ENCODE data around the gene MAPK8IP2.
A peak's percentile ranks its signal among the peaks of the same experiment; 100 is the strongest.

The MAPK8IP2 gene

DNA sequence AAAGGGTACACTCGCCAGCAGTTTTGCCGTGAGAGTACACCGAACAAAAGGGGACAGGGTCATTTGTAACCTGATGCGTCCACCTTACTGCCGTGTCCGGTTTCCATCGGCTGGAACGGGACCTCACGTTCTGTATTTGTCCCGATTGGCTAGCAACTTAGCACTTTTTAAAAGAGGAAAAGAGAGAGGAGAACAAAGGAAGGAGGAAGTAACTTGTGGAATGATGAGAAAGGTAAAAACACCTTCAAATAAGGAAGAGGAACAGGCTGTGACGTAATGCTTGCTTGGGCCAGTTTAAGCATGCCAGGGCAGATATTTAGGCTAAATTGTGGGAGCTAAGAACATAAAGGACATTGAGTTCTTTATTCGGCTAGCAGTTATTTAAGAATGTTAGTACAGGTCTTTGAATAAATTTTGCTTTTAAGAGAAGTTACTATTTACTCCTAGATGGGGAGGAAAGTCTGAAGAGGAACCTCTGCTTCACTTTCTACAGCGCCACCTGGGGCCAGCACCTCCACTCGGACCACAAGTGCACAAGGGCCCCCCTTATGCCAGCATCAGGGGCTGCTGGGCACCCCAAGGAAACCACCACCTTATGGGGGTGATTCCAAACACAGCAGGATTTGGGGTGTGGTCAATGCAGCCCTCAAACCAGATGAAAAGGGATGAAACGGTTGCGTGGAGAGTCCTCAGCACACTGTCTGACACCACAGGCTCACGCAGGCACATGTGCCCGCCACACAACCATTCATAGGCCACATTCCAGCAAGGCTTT lies 21.5 kb downstream of the MAPK8IP2 start:
- no peak overlapping the region for H3K9ac ChIP-seq (ENCODE audit: low read depth, low read length)
- no peak overlapping the region for H3K27ac ChIP-seq (ENCODE audit: low read depth, low read length)
- H3K36me3 ChIP-seq (ENCODE audit: insufficient read depth, low read length) = no peaks in the 10 kb centered on the region
- H3K4me3 ChIP-seq (ENCODE audit: low read length) = 0 out of 2 replicates have a peak overlapping the region, but pooled peaks have one; percentile 11
- WGBS = 58% methylated on average over 18 of the region's 18 CpGs
- H3K27me3 ChIP-seq (ENCODE audit: insufficient read depth, low read length) = peaks cover 4% of the 10 kb centered on the region; the same call in 1 of the 2 replicates
- H3K4me1 ChIP-seq (ENCODE audit: insufficient read depth, low read length) = peaks cover 4% of the 10 kb centered on the region
- no peaks in the 10 kb centered on the region for H3K9me3 ChIP-seq (ENCODE audit: insufficient read depth, low read depth, low read length)

DNA sequence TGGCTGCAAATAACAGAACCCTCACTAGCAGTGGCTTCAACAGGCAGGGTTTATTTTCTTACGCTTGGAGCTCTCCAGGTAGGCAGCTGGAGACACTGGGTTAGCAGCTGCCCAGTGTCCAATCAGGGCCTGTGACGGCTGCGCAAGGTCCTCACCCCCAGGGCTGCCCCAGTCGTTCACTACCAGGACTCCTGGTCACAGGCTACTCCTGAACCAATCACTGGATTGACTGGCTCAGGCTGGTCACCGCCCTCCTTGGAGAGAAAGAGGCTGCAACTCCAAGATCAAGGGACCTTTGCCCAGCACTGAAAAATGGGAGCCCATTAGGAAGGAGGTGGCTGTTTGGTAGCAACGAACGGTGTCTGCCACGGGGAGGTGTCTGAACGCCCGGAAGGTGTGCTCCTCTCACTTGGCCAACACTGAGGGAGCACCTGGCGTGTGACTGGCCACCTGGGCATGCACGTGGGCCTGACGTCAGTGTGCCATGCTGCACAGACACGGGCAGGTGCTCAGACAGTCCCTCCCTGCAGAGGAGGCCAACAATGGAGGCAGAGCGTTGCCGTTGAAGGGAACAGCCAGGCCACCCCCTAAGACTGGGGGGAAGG lies 22.2 kb downstream of the MAPK8IP2 start:
- Histone ChIP-seq H3K36me3 (ENCODE audit: insufficient read depth, low read length) (no peaks in the 10 kb centered on the region), H3K4me1 (ENCODE audit: insufficient read depth, low read length) (peaks cover 4% of the 10 kb centered on the region), H3K4me3 (ENCODE audit: low read length) (no peak overlapping the region), H3K27ac (ENCODE audit: low read depth, low read length) (no peak overlapping the region), H3K9ac (ENCODE audit: low read depth, low read length) (no peak overlapping the region), H3K9me3 (ENCODE audit: insufficient read depth, low read depth, low read length) (no peaks in the 10 kb centered on the region), H3K27me3 (ENCODE audit: insufficient read depth, low read length) (peaks cover 4% of the 10 kb centered on the region; the same call in 1 of the 2 replicates)
- 86% methylated on average over 16 of the region's 16 CpGs for WGBS

DNA sequence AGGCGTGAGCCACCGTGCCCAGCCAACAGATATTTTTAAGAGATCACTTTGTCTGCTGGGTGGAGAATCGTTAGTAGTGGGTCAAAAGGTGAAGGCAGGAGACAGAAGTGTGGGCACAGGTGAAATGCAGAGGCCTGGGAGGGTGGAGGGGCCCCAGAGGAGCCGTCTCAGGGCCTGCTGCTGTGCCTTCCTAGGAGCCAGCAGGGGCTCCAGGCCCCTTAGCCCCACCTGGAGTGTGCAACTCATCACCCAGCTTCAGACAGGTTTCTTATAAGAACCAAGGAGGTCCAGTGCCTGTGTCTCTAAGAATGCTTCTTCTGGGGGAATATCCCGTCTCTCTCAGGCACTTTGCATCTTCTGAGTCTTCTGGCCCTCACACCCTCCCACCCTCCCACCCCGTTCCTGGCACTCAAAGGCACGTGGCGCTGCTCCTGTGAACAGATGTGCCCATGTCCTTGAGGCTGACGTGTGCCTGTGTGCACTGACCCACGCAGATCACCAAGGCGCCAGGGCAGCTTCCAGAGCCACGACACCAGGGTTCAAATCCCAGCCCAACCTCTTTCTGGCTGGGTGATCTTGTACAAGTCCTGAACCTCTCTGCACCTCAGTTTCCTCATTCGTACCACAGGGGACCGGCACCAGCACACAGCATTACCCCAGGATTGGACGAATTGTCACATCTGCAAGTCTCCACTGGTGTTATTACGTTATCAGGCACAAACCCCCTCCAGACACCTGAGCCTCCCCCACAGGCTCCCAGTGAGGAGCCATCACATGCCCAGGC lies 23.9 kb downstream of the MAPK8IP2 start:
- Histone ChIP-seq H3K36me3 (ENCODE audit: insufficient read depth, low read length) (no peaks in the 10 kb centered on the region), H3K9me3 (ENCODE audit: insufficient read depth, low read depth, low read length) (no peaks in the 10 kb centered on the region), H3K27me3 (ENCODE audit: insufficient read depth, low read length) (peaks cover 12% of the 10 kb centered on the region), H3K4me3 (ENCODE audit: low read length) (no peak overlapping the region), H3K4me1 (ENCODE audit: insufficient read depth, low read length) (peaks cover 8% of the 10 kb centered on the region), H3K27ac (ENCODE audit: low read depth, low read length) (no peak overlapping the region), H3K9ac (ENCODE audit: low read depth, low read length) (no peak overlapping the region)
- 92% methylated on average over 16 of the region's 16 CpGs for WGBS

DNA sequence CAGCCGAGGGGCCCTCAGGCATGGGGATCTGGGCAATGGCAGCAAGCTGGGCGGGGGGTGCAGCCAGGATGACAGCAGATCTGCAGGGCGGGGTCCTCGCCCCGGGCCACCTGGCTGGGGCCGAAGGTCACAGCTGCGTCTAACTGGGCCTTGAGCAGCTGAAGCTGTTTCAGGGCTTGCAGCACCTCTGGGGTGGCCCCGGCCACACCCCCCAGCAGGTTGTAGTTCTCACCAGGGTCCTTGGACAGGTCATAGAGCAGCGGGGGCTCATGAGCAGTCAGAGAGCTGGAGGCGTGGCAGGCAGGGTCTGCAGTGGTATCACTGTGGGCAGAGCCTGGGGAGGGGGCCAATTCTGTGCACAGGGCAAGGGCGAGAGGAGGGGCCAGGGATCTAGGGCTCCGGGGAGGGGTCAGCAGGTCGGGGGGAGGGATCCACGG lies 24.6 kb downstream of the MAPK8IP2 start:
- 91% methylated on average over 14 of the region's 14 CpGs for WGBS
- no peak overlapping the region for H3K4me3 ChIP-seq (ENCODE audit: low read length)
- H3K36me3 ChIP-seq (ENCODE audit: insufficient read depth, low read length) = no peaks in the 10 kb centered on the region

DNA sequence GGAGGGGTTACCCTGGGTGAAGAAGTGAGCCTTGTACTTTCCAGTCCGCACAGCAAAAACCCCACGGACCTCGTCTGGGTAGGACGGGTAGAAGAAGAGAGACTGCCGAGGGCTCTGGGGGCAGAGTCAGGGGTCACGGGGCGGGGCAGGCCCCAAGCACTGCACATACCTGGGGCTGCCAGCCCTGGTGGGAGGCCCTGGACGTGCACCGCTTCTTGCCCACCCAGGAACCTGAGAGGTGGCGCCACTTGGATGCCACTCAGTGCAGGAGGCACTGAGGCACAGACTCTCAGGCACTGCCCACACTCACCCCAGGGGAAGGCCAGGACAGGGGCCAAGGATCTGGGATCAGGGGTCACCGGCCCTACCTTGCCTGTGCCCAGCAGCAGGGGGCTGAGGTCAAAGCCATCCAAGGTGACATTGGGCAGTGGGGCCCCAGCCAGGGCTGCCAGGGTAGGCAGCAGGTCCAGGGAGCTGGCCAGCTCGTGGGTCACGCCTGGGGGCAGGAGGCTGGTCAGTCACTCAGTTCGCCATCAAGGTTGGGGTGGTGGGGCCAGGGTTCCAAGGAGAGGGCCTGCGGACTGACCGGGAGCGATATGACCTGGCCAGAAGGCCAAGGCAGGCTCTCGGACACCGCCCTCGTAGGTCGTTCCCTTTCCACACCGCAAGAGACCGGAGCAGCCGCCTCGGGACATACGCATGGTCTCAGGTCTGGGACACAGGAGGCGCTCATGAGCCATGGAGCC lies 25.1 kb downstream of the MAPK8IP2 start:
- Histone ChIP-seq H3K4me1 (ENCODE audit: insufficient read depth, low read length) (peaks cover 5% of the 10 kb centered on the region), H3K27me3 (ENCODE audit: insufficient read depth, low read length) (peaks cover 12% of the 10 kb centered on the region), H3K27ac (ENCODE audit: low read depth, low read length) (no peak overlapping the region), H3K9ac (ENCODE audit: low read depth, low read length) (no peak overlapping the region), H3K9me3 (ENCODE audit: insufficient read depth, low read depth, low read length) (no peaks in the 10 kb centered on the region), H3K4me3 (ENCODE audit: low read length) (no peak overlapping the region), H3K36me3 (ENCODE audit: insufficient read depth, low read length) (no peaks in the 10 kb centered on the region)
- 88% methylated on average over 27 of the region's 27 CpGs for whole genome bisulfite sequencing

More for the DNA sequence above, 24.6 kb downstream of the MAPK8IP2 start:
- Histone ChIP-seq H3K9me3 (ENCODE audit: insufficient read depth, low read depth, low read length) (no peaks in the 10 kb centered on the region), H3K4me1 (ENCODE audit: insufficient read depth, low read length) (peaks cover 8% of the 10 kb centered on the region), H3K27me3 (ENCODE audit: insufficient read depth, low read length) (peaks cover 12% of the 10 kb centered on the region), H3K9ac (ENCODE audit: low read depth, low read length) (no peak overlapping the region), H3K27ac (ENCODE audit: low read depth, low read length) (no peak overlapping the region)

DNA sequence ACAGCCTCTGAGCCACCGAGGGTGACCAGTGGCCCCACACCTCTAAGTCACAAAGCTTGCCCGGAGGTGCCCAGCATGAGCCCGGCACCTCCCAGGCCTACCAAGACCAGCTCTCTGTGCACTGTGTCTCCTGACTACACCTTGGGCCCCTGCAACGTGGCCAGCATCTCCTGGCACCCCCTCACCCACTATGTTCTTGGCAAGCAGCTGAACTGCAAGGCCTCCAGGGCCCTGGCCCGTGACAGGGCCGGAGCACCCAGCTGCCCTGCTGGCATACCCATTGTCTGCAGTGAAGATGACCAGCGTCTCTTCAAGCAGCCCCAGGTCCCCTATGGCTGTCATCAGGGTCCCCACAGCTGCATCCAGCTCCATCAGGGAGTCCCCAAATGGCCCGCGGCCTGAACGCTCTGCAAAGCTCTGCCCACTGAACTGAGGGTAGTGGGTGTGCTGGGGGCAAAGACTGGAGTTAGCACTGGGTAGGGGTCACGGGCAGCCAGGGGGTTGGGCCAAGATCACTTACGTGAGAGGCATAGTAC lies 25.8 kb downstream of the MAPK8IP2 start:
- Histone ChIP-seq H3K4me1 (ENCODE audit: insufficient read depth, low read length) (peaks cover 4% of the 10 kb centered on the region; the same call in 1 of the 2 replicates), H3K9me3 (ENCODE audit: insufficient read depth, low read depth, low read length) (no peaks in the 10 kb centered on the region), H3K27ac (ENCODE audit: low read depth, low read length) (no peak overlapping the region), H3K36me3 (ENCODE audit: insufficient read depth, low read length) (no peaks in the 10 kb centered on the region), H3K27me3 (ENCODE audit: insufficient read depth, low read length) (peaks cover 8% of the 10 kb centered on the region), H3K9ac (ENCODE audit: low read depth, low read length) (no peak overlapping the region), H3K4me3 (ENCODE audit: low read length) (no peak overlapping the region)
- WGBS = 88% methylated on average over 12 of the region's 12 CpGs

DNA sequence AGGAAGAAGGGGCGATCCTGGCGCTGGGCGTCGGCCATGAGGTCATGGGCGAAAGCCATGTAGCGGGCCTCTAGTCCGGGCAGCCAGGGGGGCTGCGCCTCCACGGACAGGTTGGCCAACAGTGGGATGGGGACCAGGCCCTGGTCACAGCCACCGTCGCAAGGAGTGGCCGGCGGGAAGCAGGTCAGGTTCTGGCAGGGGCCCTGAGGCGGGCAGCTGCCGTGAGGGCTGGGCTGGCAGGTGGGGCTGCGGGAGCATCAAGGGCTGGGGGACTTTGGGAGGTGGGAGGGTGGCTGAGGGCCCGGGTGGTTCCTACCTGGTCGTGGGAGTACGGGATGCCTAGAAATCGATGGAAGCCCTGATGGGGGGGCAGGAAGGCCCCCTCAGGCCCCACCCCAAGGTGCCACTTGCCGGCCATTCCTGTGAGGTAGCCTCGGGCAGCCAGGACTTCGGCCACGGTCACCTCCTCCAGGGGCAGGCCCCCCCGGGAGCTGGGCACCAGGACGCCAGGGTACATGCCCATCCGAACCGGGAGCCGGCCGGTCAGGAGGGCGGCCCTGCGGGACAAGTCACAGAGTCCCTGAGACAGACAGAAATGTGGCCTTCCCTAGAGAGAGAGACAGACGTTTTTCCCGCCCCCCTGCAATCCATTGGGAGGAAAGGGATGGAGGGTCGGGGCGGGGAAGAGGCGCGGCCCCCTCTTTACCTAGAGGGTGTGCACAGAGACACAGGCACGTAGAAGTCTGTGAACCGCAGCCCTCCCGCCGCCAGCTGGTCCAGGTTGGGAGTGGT lies 26.5 kb downstream of the MAPK8IP2 start:
- 65% methylated on average over 42 of the region's 42 CpGs for WGBS
- no peaks in the 10 kb centered on the region for H3K36me3 ChIP-seq (ENCODE audit: insufficient read depth, low read length)
- 0 out of 2 replicates have a peak, but pooled peaks cover 4% of the 10 kb centered on the region for H3K4me1 ChIP-seq (ENCODE audit: insufficient read depth, low read length)
- H3K27ac ChIP-seq (ENCODE audit: low read depth, low read length) = no peak overlapping the region
- H3K9ac ChIP-seq (ENCODE audit: low read depth, low read length) = no peak overlapping the region
- peak overlapping the region; percentile 81 for H3K4me3 ChIP-seq (ENCODE audit: low read length)
- no peaks in the 10 kb centered on the region for H3K9me3 ChIP-seq (ENCODE audit: insufficient read depth, low read depth, low read length)
- peaks cover 8% of the 10 kb centered on the region for H3K27me3 ChIP-seq (ENCODE audit: insufficient read depth, low read length)

DNA sequence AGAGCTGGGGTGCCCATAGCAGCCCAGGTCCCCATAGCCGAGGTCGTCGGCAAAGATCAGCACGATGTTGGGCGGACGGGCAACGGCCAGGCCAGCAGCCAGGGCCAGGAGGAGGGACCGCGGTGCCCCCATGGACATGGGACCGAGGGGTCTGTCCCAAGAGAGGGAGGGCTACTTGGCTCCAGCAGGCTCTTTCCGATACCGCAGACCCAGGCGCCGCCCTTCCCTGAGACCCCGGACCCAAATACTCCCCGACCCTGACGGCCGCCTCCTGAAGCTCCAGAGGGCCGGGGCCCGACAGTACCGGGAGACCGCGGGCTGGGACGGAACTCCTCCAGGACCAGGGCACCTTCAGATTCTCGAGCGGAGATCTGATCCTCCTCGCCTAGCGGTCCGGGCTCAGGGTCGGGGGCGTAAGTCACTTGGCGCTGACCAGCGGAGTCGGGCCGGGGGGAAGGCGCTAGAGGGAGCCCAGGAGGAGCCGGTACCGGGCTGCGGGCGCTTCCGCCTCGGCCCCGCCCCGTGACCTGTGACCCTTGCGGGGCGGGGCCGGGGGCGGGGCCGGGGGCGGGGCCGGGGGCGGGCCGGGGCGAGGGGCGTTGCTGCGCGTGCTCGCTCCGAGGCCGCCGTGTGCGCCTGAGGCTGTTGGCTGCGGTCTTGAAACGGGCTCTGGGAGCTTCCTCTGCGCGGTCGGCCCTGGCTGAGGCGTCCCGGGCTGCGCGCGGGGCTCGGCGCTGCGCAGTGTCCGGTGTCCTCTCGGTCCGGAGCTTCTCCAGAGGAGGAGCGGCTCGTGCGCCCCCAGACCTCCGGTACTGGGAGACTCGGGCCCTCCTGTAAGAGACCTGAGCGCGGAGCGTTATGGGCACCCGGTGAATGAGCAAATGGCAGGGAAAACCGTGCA lies 27.3 kb downstream of the MAPK8IP2 start, which contains the start of gene ARSA:
TSS of gene ARSA (minus strand) at position 511 of the 901 bp plus-strand sequence. CDS start at position 138, 373 bp downstream.
- 1% methylated on average over 88 of the region's 88 CpGs for WGBS
- Histone ChIP-seq H3K4me1 (ENCODE audit: insufficient read depth, low read length) (0 out of 2 replicates have a peak, but pooled peaks cover 4% of the 10 kb centered on the region), H3K27ac (ENCODE audit: low read depth, low read length) (no peak within 1 kb of the TSS)

DNA sequence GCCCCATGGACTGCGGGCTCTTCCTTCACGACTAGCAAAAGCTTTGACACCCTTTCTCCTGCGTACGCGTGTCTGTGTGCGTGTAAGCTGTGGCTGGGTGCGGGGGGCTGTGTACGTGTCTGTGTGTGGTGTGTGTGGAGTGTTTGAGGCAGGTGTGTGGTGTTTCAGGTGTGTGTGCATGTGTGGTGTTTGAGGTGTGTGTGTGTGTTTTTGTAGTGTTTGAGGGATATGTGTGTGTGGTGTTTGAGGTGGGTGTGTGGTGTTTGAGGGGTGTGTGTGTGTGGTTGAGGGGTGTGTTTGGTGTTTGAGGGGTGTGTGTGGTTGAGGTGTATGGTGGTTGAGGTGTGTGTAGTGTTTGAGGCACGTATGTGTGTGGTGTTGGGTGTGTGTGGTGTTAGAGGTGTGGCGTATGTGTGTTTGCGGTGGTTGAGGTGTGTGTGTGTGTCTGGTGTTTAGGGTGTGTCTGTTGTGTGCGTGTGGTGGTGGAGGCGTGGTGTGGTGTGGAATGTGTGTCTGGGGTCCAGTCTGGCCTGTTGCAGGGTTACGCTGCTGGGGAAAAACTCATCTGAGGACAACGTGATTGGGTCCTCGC lies 28.0 kb downstream of the MAPK8IP2 start:
- no peaks in the 10 kb centered on the region for H3K9me3 ChIP-seq (ENCODE audit: insufficient read depth, low read depth, low read length)
- peak overlapping the region; percentile 81 for H3K4me3 ChIP-seq (ENCODE audit: low read length)
- H3K9ac ChIP-seq (ENCODE audit: low read depth, low read length) = peak overlapping the region; percentile 68
- 0 out of 2 replicates have a peak, but pooled peaks cover 4% of the 10 kb centered on the region for H3K4me1 ChIP-seq (ENCODE audit: insufficient read depth, low read length)
- H3K36me3 ChIP-seq (ENCODE audit: insufficient read depth, low read length) = no peaks in the 10 kb centered on the region
- no peak overlapping the region for H3K27ac ChIP-seq (ENCODE audit: low read depth, low read length)
- 48% methylated on average over 16 of the region's 16 CpGs for WGBS
- peaks cover 8% of the 10 kb centered on the region for H3K27me3 ChIP-seq (ENCODE audit: insufficient read depth, low read length)

More for the DNA sequence above, 27.3 kb downstream of the MAPK8IP2 start, which contains the start of gene ARSA:
- Histone ChIP-seq H3K36me3 (ENCODE audit: insufficient read depth, low read length) (no peaks in the 10 kb centered on the region), H3K27me3 (ENCODE audit: insufficient read depth, low read length) (peaks cover 8% of the 10 kb centered on the region), H3K9me3 (ENCODE audit: insufficient read depth, low read depth, low read length) (no peaks in the 10 kb centered on the region), H3K9ac (ENCODE audit: low read depth, low read length) (peak within 1 kb of the TSS; percentile 68), H3K4me3 (ENCODE audit: low read length) (peak within 1 kb of the TSS; percentile 81)
